Measurements from ENCODE around the gene DISC1. TPM values are rescaled to one million over a fixed set of nuclear protein-coding genes. Genes with fewer than 3 reads are reported as not detected.

DISC1 gene
- total RNA-seq, 2 donors from 2014 or later, result 2.3 to 7.0 TPM

DNA sequence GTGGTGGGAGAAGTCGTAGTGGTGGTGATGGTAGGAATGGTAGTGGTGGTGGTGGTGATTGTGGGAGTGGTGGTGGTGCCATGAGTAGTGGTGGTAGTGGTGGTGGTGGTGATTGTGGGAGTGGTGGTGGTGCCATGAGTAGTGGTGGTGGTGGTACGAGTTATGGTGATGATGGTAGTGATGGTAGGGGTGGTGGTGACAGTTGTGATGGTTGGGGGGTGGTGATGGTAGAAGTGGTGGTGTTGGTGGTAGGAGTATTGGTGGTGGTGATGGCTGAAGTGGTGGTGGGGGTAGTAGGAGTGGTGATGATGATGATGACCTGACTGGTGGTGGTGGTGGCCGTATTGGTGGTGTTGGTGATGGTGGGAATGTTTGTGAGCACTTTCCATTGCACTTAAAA is 107.1 kb downstream of the DISC1 start:
- WGBS, 2 donors, result 66 to 69% methylated on average over 3 of the region's 3 CpGs
- TF ChIP-seq POLR2A (IDR thresholded peaks at IDR 0.05), result no peak
- TF ChIP-seq, protein P1, sequence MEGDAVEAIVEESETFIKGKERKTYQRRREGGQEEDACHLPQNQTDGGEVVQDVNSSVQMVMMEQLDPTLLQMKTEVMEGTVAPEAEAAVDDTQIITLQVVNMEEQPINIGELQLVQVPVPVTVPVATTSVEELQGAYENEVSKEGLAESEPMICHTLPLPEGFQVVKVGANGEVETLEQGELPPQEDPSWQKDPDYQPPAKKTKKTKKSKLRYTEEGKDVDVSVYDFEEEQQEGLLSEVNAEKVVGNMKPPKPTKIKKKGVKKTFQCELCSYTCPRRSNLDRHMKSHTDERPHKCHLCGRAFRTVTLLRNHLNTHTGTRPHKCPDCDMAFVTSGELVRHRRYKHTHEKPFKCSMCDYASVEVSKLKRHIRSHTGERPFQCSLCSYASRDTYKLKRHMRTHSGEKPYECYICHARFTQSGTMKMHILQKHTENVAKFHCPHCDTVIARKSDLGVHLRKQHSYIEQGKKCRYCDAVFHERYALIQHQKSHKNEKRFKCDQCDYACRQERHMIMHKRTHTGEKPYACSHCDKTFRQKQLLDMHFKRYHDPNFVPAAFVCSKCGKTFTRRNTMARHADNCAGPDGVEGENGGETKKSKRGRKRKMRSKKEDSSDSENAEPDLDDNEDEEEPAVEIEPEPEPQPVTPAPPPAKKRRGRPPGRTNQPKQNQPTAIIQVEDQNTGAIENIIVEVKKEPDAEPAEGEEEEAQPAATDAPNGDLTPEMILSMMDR (IDR thresholded peaks at IDR 0.05), result no peak
- H3K27me3 ChIP-seq, result no peaks in the 10 kb centered on the region
- no peak overlapping the region for H3K4me3 ChIP-seq
- H3K9me3 ChIP-seq, result no peaks in the 10 kb centered on the region
- H3K4me1 ChIP-seq, result no peaks in the 10 kb centered on the region
- H3K27ac ChIP-seq, result no peak overlapping the region
- no peak for ATAC-seq
- intact Hi-C loops (cut with DNase I), result no loop called here
- DNase-seq, result no peak
- no peaks in the 10 kb centered on the region for H3K36me3 ChIP-seq (replicated peaks in 1 of 2; ENCODE audit: insufficient read depth in 1 of 2, low read depth in 2 of 2)

GRCh38 chr1:231734417-231734816 is 107.8 kb downstream of the DISC1 start:
- Histone ChIP-seq H3K9me3 (no peaks in the 10 kb centered on the region), H3K27me3 (no peaks in the 10 kb centered on the region), H3K36me3 (replicated peaks in 1 of 2; ENCODE audit: insufficient read depth in 1 of 2, low read depth in 2 of 2) (no peaks in the 10 kb centered on the region), H3K4me1 (no peaks in the 10 kb centered on the region), H3K4me3 (no peak overlapping the region), H3K27ac (no peak overlapping the region)
- 76 to 89% methylated on average over 4 of the region's 4 CpGs for WGBS, 2 donors
- ATAC-seq, result no peak
- TF ChIP-seq, protein P1 (IDR thresholded peaks at IDR 0.05), result no peak
- no peak for TF ChIP-seq POLR2A (IDR thresholded peaks at IDR 0.05)
- peak in 1 of 4 donors; percentile 25 for DNase-seq
- intact Hi-C loops (cut with DNase I), result no loop called here

DNA sequence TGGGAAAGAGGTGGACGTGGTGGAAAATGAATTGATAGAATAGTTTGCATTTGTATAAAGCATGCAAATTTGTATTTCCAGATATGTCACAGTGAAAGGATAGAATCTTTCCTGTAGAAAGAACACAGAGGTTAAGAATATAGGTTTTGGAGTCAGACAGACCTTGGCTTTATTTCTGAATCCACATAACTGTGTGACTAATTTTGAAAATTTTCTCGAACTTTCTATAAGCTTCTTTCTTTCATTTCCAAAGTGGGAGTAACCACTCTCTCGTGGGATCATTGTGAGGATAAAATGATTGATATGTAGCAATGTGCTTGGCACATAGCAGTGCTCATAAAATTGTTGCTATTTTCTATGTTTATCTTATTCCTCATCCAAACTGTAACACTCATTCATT is 108.8 kb downstream of the DISC1 start:
- ATAC-seq, result no peak

DNA sequence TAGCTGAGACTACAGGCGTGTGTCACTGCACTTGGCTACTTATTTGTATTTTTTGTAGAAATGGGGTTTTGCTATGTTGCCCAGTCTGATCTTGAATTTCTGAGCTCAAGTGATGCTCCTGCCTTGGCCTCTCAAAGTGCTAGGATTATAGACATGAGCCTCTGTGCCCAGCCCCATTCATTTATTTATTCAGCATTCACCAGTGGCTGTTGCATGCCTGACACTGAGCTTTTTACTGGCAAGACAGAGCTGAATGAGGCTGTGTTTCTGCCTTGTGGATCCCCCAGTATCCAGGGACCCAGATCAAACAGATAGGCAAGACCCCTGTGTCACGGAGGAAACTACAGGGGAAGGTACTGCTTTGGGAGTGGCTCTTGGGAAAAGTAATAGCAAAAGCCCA is 109.4 kb downstream of the DISC1 start:
- H3K36me3 ChIP-seq (replicated peaks in 1 of 2; ENCODE audit: insufficient read depth in 1 of 2, low read depth in 2 of 2), result no peaks in the 10 kb centered on the region
- ATAC-seq, result no peak
- no peaks in the 10 kb centered on the region for H3K4me1 ChIP-seq
- no peak overlapping the region for H3K27ac ChIP-seq
- H3K9me3 ChIP-seq, result no peaks in the 10 kb centered on the region
- no peak for DNase-seq
- H3K4me3 ChIP-seq, result no peak overlapping the region
- H3K27me3 ChIP-seq, result no peaks in the 10 kb centered on the region
- no peak for TF ChIP-seq POLR2A (IDR thresholded peaks at IDR 0.05)
- TF ChIP-seq, protein P1 (IDR thresholded peaks at IDR 0.05), result no peak
- WGBS, 2 donors, result 80 to 83% methylated on average over 2 of the region's 2 CpGs
- intact Hi-C loops (cut with DNase I), result no loop called here

More for the DNA sequence above, 108.8 kb downstream of the DISC1 start:
- Histone ChIP-seq H3K27ac (no peak overlapping the region), H3K4me3 (no peak overlapping the region), H3K9me3 (no peaks in the 10 kb centered on the region), H3K27me3 (no peaks in the 10 kb centered on the region), H3K36me3 (replicated peaks in 1 of 2; ENCODE audit: insufficient read depth in 1 of 2, low read depth in 2 of 2) (no peaks in the 10 kb centered on the region), H3K4me1 (no peaks in the 10 kb centered on the region)
- WGBS, 2 donors, result 56 to 73% methylated on average over 3 of the region's 3 CpGs
- no peak for DNase-seq
- TF ChIP-seq, protein P1 (IDR thresholded peaks at IDR 0.05), result no peak
- TF ChIP-seq POLR2A (IDR thresholded peaks at IDR 0.05), result no peak
- intact Hi-C loops (cut with DNase I), result no loop called here

DNA sequence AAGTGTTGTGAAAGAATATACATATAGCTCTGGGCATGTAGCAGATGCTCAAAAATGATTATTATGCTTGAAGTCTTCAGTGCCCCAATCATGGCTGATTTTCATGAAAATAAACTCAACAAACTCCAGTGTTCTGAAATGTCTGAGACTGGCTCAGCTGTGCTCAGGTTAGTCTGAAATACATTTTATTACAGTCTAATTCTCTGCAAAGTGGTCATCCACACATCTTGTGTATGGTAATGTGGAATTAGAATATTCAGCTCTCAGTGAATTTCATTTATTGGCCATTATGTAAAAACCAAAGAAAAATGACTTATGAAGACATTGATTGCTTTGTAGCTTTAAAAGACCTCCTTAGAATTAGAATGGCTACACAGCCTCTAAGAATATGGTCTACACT is 109.9 kb downstream of the DISC1 start:
- H3K36me3 ChIP-seq (replicated peaks in 1 of 2; ENCODE audit: insufficient read depth in 1 of 2, low read depth in 2 of 2), result no peaks in the 10 kb centered on the region
- no peak overlapping the region for H3K27ac ChIP-seq
- H3K27me3 ChIP-seq, result no peaks in the 10 kb centered on the region
- H3K9me3 ChIP-seq, result no peaks in the 10 kb centered on the region
- no peaks in the 10 kb centered on the region for H3K4me1 ChIP-seq
- TF ChIP-seq POLR2A (IDR thresholded peaks at IDR 0.05), result no peak
- TF ChIP-seq, protein P1 (IDR thresholded peaks at IDR 0.05), result no peak
- intact Hi-C loops (cut with DNase I), result no loop called here
- ATAC-seq (no peak), DNase-seq (no peak)
- H3K4me3 ChIP-seq, result no peak overlapping the region
